Erythroblast (primary cell): ENCODE results near the gene WDR1.

ENCODE experiments used
- DNase-seq, 2 experiments: peaks; one replicate each; lab custom pipeline; 2025; lab: John Stamatoyannopoulos, UW
- GATA1 ChIP-seq: IDR thresholded peaks from 2 replicates; pipeline ENCODE4 v1.6.1; 2011; ENCODE audit warnings: low read depth, mild to moderate bottlenecking, control low read depth, low read length, moderate library complexity
- POLR2A ChIP-seq: IDR thresholded peaks from 2 replicates; pipeline ENCODE4 v1.6.1; 2011; ENCODE audit warnings: mild to moderate bottlenecking, low read length

The WDR1 gene

GRCh38 chr4:10116569-10117358 lies at the start of gene WDR1:
Gene WDR1, minus strand, starts transcription at chr4:10116799. Its CDS starts 133 bp downstream, at chr4:10116666.
- peak; percentile 95 to 98 for DNase-seq
- TF ChIP-seq GATA1, result no peak
- TF ChIP-seq POLR2A, result peak; percentile 96

GRCh38 chr4:10164877-10165283 lies 48.3 kb upstream of the WDR1 start:
- DNase-seq, result peak; percentile 58 to 81
- TF ChIP-seq GATA1 (no peak), POLR2A (no peak)

DNA sequence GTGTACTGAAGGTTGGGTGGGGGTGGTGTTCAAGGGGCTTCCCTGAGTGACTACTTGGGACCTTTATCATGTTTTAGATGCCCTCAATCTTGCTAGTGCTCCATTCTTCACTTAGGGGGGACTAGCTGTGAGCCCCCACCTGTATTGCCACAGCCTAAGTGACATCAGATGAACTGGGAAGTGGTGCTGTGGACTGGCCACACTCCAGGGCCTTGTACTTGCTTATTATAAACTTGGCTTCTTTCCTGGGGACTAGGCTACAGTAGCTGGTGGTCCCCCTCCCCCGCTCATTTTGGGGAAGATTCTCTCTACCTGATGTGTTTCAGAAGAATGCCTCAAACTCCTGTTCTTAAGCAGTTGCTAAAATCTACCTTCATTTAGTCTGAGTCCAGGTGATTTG lies 46.7 kb upstream of the WDR1 start:
- TF ChIP-seq GATA1 (no peak), POLR2A (no peak)
- no peak for DNase-seq

- DNase-seq, result no peak
- TF ChIP-seq POLR2A, result no peak
- no peak for TF ChIP-seq GATA1
Observed at GRCh38 chr4:10162341-10163000, 45.9 kb upstream of the WDR1 start.

DNA sequence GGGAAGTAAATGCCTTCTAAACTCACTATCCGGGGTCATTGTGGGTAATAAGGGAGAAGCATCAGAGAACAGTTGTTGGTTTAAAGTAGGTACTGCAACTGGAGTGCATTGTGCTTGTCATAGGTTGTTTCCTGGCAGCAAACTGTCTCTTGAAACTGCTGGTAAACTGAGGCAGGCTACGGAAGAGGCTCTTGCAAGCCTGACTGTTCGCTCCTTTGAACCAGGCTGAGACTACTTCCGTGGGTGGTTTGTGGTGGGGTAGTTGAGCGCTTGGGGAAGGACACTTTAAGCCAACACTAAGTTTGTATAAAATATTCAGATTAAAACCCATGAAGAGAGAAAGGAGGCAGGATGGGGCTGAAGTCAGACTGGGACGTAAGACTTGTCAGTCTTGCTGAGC lies 45.2 kb upstream of the WDR1 start:
- DNase-seq, result no peak
- no peak for TF ChIP-seq POLR2A
- TF ChIP-seq GATA1, result no peak

GRCh38 chr4:10161146-10161545 lies 44.5 kb upstream of the WDR1 start:
- no peak for DNase-seq

GRCh38 chr4:10160281-10160856 lies 43.8 kb upstream of the WDR1 start:
- TF ChIP-seq POLR2A (no peak), GATA1 (no peak)
- DNase-seq, result peak; percentile 56 to 64

More at GRCh38 chr4:10161146-10161545, 44.5 kb upstream of the WDR1 start:
- TF ChIP-seq GATA1, result no peak
- no peak for TF ChIP-seq POLR2A

DNA sequence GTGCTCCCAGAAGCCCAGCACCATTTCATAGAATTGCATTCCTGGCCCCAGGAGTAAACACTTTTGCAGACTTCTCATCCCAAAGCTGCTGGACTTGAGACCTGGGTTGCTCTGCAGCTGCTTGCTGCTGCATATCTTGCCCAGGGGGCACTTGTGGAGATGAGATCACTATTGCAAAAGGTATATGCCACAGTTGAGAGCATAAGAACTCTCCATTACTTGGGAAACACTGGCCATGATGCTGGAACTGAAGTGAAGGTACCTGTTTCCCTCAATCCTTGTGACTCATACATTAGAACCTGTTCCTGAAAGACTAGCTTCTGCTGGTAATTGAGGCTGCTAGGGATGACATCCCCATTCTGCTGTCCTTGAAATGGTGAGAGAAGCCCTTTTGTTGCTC lies 43.1 kb upstream of the WDR1 start:
- DNase-seq, result no peak
- TF ChIP-seq GATA1, result no peak
- no peak for TF ChIP-seq POLR2A

- TF ChIP-seq POLR2A (no peak), GATA1 (no peak)
Observed at GRCh38 chr4:10158333-10158942, 41.8 kb upstream of the WDR1 start.

GRCh38 chr4:10157478-10158332 lies 41.1 kb upstream of the WDR1 start:
- DNase-seq, result peak; percentile 71 to 82
- TF ChIP-seq GATA1, result no peak
- TF ChIP-seq POLR2A, result no peak

More at GRCh38 chr4:10158333-10158942, 41.8 kb upstream of the WDR1 start:
- DNase-seq, result no peak

- TF ChIP-seq GATA1 (no peak), POLR2A (no peak)
- no peak for DNase-seq
Observed at GRCh38 chr4:10154241-10154640, 37.6 kb upstream of the WDR1 start.

GRCh38 chr4:10153161-10153560 lies 36.6 kb upstream of the WDR1 start:
- TF ChIP-seq GATA1 (no peak), POLR2A (no peak)
- DNase-seq, result no peak

DNA sequence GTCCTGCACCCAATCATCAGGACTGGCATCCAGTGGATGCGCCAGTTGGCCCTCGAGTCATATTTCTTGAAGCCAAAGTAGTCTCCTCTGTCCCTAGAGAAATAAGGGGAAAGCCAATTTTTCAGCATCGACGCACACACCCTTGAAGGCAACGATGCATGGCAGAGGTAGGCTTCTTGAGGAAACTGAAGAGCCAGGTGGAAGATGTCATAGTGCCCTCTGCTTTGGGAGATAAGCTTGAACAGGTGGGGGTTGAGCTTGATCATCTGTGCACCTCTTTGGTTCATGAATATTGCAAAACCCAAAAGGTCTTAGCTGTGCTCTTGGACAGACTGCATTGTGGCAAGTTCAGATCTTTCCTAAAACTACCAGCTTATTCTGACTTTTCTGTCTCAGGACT lies 34.6 kb upstream of the WDR1 start:
- TF ChIP-seq POLR2A (no peak), GATA1 (no peak)

More for the DNA sequence above, 34.6 kb upstream of the WDR1 start:
- DNase-seq, result no peak
